OCI-M1 (cell line): ENCODE measurements around the gene CHD5.

Experiments
- DNase-seq: peaks from one replicate; lab custom pipeline; 2025; lab: John Stamatoyannopoulos, UW

CHD5 gene

DNA sequence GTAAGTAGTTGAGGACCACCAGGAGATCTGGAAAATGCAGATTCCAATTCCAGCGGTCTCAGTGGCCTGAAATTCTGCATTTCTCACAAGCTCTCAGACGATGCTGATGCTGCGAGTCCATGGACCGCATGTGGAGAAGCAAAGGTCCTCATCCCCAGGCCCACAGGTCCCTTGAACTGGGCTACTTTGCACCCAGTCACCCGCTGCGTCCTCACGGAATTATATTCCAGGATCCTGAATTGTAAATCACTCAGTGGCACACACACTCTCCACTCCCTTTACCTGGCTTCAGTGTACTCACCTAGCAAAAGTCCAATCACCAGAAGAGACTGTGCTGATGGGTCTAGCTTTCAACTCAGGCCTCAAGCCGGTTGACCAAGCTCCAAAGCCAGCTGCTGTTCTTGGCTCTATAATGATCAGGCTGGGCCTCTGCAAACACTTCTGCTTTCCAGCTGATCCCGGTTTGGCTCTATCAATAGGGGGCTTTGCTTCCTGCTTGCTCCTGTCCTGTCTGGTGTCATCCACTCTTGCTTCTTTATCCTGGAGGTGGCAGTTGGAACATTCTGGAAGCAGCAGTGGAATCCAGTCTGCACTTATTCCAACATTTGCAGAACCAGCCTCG is 20.2 kb upstream of the CHD5 start:
- DNase-seq: peak; percentile 52

GRCh38 chr1:6199298-6200187 is 19.4 kb upstream of the CHD5 start, which contains the start of gene RPL22:
Gene RPL22 (minus strand): TSS chr1:6199595. CDS start chr1:6199573, 22 bp downstream.
- peak; percentile 99 for DNase-seq

- DNase-seq: peak; percentile 33
Observed at GRCh38 chr1:6198646-6199297, 18.7 kb upstream of the CHD5 start.

GRCh38 chr1:6197746-6198427 is 17.8 kb upstream of the CHD5 start:
- no peak for DNase-seq

- no peak for DNase-seq
Observed at GRCh38 chr1:6191968-6192367, 11.8 kb upstream of the CHD5 start.

GRCh38 chr1:6188466-6188865 is 8.3 kb upstream of the CHD5 start:
- no peak for DNase-seq

DNA sequence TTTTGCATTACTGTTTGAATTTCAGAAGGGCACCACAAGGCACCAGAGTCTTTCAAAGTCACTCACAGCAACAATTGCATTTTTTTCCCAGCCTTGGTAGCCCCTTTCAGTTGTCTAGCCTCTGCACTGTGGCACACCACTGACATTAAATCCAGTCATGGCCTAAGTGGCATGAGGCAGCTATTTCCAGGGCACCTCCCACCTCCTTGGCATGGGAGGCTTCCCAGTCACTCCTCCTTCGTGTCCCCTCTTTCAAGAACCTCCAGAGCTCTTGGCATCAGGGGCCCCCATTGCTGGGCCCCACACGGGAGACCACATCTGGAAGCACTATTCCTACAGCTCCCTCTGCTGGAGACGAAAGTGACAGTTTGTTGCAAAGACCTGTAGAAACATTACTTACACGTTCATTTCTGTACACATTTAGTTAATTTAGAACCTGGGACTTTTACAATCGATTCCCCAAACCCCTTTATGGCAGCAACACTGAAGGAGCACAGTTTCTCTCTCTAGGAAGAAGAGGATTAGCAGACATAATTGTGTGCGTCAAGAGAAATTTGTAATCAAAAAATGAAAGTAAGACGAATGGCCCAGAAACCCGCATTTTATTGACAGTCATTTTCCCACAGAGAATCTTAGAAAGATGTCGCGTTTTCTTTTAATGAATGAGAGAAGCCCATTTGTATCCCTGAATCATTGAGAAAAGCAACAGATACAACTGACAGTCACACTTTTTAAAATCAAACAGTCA is 5.7 kb upstream of the CHD5 start:
- DNase-seq: peak; percentile 49

GRCh38 chr1:6185151-6185550 is 5.0 kb upstream of the CHD5 start:
- DNase-seq: no peak

GRCh38 chr1:6184083-6184783 is 4.1 kb upstream of the CHD5 start:
- no peak for DNase-seq

DNA sequence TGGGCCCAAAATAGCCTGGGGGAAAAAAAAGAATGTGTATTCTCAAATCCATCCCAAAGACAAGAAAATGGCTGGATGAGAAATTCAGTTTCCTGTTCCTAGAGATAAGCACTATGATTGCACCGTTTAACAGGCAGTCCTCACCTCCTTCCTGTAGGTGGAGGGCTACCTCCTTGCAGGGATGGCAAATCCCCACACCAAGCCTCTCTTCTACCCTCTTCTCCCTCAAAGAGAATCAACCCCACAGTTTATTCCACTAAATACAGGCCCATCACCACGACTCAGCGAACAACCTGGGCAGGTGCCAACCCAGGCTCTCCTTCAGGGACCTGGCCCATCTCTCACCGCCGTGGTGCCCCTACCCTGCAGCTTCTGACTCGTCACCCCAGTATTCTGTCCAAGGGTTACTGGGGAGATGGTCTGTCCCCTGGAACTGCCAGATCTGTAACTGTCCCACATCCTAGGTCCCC is 3.4 kb upstream of the CHD5 start:
- DNase-seq: peak; percentile 34

GRCh38 chr1:6181347-6181770 is 1.2 kb upstream of the CHD5 start:
- no peak for DNase-seq

DNA sequence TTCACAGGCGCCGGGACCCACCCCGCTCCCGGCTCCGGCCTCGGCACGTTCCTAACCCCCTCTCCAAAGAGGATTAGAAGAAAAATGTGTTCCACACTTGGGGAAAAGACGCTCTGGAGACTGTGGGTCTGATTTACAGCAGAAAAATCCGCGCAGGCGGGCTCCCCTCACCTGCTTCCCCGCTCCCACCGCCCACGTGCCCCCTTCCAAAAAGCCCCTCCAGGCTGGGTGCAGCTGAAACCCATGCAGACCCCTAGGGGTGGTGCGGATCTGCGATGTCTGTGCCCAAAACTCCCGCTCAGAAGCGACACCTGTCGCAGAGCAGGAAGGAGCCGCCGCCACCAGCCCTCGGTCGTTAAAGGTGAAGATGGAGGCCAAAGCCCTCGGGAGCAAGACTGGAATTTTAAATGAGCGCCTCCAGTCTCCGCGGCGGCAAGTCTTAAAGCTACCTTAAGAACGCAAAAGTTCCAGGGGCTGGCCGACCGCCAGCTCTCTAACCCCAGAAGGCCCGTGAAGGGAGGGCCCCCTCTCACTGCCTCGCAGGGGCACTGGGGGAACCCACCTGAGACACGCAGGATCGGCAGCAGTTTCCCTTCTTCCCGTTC is 688 bp upstream of the CHD5 start:
- DNase-seq: no peak

DNA sequence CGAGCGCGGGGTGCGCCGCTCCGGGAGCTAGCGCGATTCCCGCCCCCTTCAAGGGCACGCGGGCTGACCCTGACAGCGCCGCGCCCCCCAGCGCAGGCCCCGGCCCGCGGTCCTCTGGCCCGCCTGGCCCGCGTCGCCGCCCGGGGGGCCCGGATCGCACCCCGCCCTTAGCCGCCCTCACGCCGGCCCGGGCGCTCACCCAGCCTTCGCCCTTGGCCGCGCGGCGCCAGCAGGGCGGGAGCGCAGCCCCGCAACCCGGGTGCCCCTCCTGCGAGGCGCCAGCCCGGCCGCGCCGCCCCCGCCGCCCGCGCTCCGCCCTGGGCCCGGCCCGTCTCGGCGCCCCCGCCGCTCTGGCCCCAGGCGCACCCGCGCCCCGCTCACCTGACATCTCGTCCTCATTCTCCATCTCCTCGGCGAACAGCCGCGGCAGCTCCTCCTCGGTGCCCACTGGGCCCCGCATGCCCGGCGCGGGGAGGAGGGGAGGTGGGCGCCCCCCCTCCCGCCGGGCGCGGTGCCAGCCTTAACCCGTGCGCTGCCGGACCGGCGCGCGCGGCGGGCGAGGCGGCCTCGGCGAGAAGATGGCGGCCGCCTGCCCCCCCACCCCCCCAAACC is 451 bp downstream of the CHD5 start:
- no peak for DNase-seq

- DNase-seq: no peak
Observed at GRCh38 chr1:6178751-6179563, 1.2 kb downstream of the CHD5 start.

GRCh38 chr1:6177681-6178380 is 2.3 kb downstream of the CHD5 start:
- no peak for DNase-seq

DNA sequence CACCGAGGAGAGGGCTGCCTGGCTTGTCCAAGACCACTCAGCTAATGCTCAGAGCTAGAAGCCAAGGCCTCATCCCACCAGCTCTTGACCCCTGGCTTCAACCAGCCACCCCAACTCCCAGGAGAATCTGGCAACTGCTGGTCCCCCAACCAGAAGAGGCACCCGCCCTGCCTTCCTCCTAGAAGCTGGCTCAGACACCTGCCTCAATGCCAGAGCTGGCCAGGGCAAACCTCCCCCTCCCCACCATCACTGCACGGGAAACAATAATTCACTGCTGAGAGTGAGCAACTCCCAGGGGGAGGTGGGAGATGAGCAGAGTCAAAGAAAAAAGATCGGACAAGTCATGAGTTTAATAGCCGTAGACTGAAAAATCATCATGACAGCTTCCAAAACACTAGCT is 3.3 kb downstream of the CHD5 start:
- DNase-seq: no peak

- DNase-seq: no peak
Observed at GRCh38 chr1:6175411-6175828, 4.7 kb downstream of the CHD5 start.
